GM23338 (cell line): ENCODE data around the gene RAD51B. TPM values are rescaled to one million over a fixed set of nuclear protein-coding genes. Genes with fewer than 3 reads are reported as not detected.

Experiments
- ATAC-seq: fragments of 200-7000 bp; cut with Tn5 transposase; 3 replicates; pipeline ENCODE4 v1.9.1; 2020
- DNase-seq: peaks from one replicate; pipeline ENCODE4 v3.0.0-alpha.2; 2015; ENCODE audit warnings: low spot score
- H2AFZ ChIP-seq: fragments of 200-600 bp; sonication (generic); 2 replicates; pipeline ENCODE4 v1.8.0; 2016; ENCODE audit warnings: antibody characterized with exemption, mild to moderate bottlenecking, moderate library complexity
- H3F3A ChIP-seq: fragments of 200-600 bp; sonication (generic); replicated peaks from 2 replicates; pipeline ENCODE4 v1.8.0; 2017; ENCODE audit warnings: antibody characterized with exemption, mixed run types, low read depth
- H3K27ac ChIP-seq: fragments of 200-600 bp; sonication (generic); 2 replicates; pipeline ENCODE4 v1.6.1; 2016; ENCODE audit warnings: low read depth
- H3K27me3 ChIP-seq: fragments of 200-600 bp; sonication (generic); 2 replicates; pipeline ENCODE4 v1.8.0; 2016; ENCODE audit warnings: mild to moderate bottlenecking, mixed run types, moderate library complexity; ENCODE audit not compliant: insufficient read depth
- H3K36me3 ChIP-seq: fragments of 200-600 bp; sonication (generic); 2 replicates; pipeline ENCODE4 v1.8.0; 2016; ENCODE audit warnings: mild to moderate bottlenecking; ENCODE audit not compliant: insufficient read depth
- H3K4me1 ChIP-seq: fragments of 200-600 bp; sonication (generic); 2 replicates; pipeline ENCODE4 v1.8.0; 2016; ENCODE audit warnings: mild to moderate bottlenecking, moderate library complexity; ENCODE audit not compliant: insufficient read depth
- H3K4me2 ChIP-seq: fragments of 200-600 bp; sonication (generic); 2 replicates; pipeline ENCODE4 v1.7.1; 2017; ENCODE audit warnings: mixed run types
- H3K4me3 ChIP-seq: fragments of 200-600 bp; sonication (generic); 2 replicates; pipeline ENCODE4 v1.6.1; 2016; ENCODE audit warnings: mixed run types
- H3K79me2 ChIP-seq: fragments of 200-600 bp; sonication (generic); replicated peaks from 2 replicates; pipeline ENCODE4 v1.8.0; 2017; ENCODE audit warnings: mild to moderate bottlenecking; ENCODE audit not compliant: insufficient read depth
- H3K9me2 ChIP-seq: fragments of 200-600 bp; sonication (generic); 2 replicates; pipeline ENCODE4 v1.8.0; 2017; ENCODE audit not compliant: insufficient read depth
- H4K20me1 ChIP-seq: fragments of 200-600 bp; sonication (generic); replicated peaks from 2 replicates; pipeline ENCODE4 v1.8.0; 2017; ENCODE audit warnings: mild to moderate bottlenecking; ENCODE audit not compliant: insufficient read depth
- H3K27ac Mint-ChIP-seq: 2 replicates; pipeline ENCODE4 v1.8.0; 2020; ENCODE audit warnings: inconsistent platforms, mild to moderate bottlenecking, moderate library complexity, mixed read lengths
- H3K27me3 Mint-ChIP-seq: 3 replicates; pipeline ENCODE4 v1.8.0; 2022; ENCODE audit warnings: low read depth, mild to moderate bottlenecking, moderate library complexity, mixed read lengths, inconsistent platforms; ENCODE audit not compliant: insufficient read depth, poor library complexity
- H3K36me3 Mint-ChIP-seq: 3 replicates; pipeline ENCODE4 v1.8.0; 2021; ENCODE audit warnings: low read depth, mild to moderate bottlenecking, inconsistent platforms, moderate library complexity, mixed read lengths
- H3K4me1 Mint-ChIP-seq: 3 replicates; pipeline ENCODE4 v1.8.0; 2020; ENCODE audit warnings: mild to moderate bottlenecking, inconsistent platforms, mixed read lengths
- H3K4me3 Mint-ChIP-seq: 3 replicates; pipeline ENCODE4 v1.8.0; 2021; ENCODE audit warnings: moderate library complexity, mild to moderate bottlenecking, inconsistent platforms, mixed read lengths
- H3K9me3 Mint-ChIP-seq: 3 replicates; pipeline ENCODE4 v1.8.0; 2020; ENCODE audit warnings: moderate library complexity, mild to moderate bottlenecking, inconsistent platforms, mixed read lengths
- CREB1 ChIP-seq: fragments of 250-450 bp; sonication (Bioruptor Pico); IDR thresholded peaks from 2 replicates; pipeline ENCODE4 v1.5.0; 2020; ENCODE audit warnings: low read depth, mild to moderate bottlenecking, moderate library complexity
- EZH2 ChIP-seq: fragments of 200-600 bp; sonication (generic); IDR thresholded peaks from one replicate; pipeline ENCODE4 v1.8.0; 2017; ENCODE audit warnings: antibody characterized with exemption, mild to moderate bottlenecking, low read depth; ENCODE audit not compliant: unreplicated experiment
- EZH2phosphoT487 ChIP-seq: fragments of 200-600 bp; sonication (generic); IDR thresholded peaks from one replicate; pipeline ENCODE4 v1.8.1; 2018; ENCODE audit warnings: antibody characterized with exemption; ENCODE audit not compliant: unreplicated experiment
- JUNB ChIP-seq: IDR thresholded peaks from one replicate; pipeline ENCODE4 v1.6.1; 2016; ENCODE audit warnings: antibody characterized with exemption; ENCODE audit not compliant: unreplicated experiment
- NANOG ChIP-seq: IDR thresholded peaks from 2 replicates; pipeline ENCODE4 v1.6.1; 2016; ENCODE audit warnings: antibody characterized with exemption, borderline replicate concordance
- POLR2AphosphoS5 ChIP-seq: IDR thresholded peaks from 2 replicates; pipeline ENCODE4 v1.6.1; 2016; ENCODE audit warnings: antibody characterized with exemption, low read depth
- STAT1 ChIP-seq: IDR thresholded peaks from one replicate; pipeline ENCODE4 v1.6.1; 2016; ENCODE audit warnings: antibody characterized with exemption; ENCODE audit not compliant: unreplicated experiment
- ZNF114 ChIP-seq: fragments of 250-450 bp; sonication (Bioruptor Pico); IDR thresholded peaks from 2 replicates; pipeline ENCODE4 v1.5.0; 2020; ENCODE audit warnings: mild to moderate bottlenecking, moderate library complexity
- ZNF331 ChIP-seq: fragments of 250-450 bp; sonication (Bioruptor Pico); IDR thresholded peaks from 2 replicates; pipeline ENCODE4 v1.5.0; 2020; ENCODE audit warnings: low read depth, mild to moderate bottlenecking, moderate library complexity
- polyA plus RNA-seq: library from polyadenylated mRNA; unstranded; fragments of >200 nt; fragmentation: Nextera tagmentation; extraction: Ambion mirVana; gene quantifications from 2 replicates; pipeline ENCODE4 v1.2.1, GENCODE V29; 2016
- total RNA-seq: library from RNA; depleted of rRNA; stranded (reverse); fragments of >200 nt; shearing (Covaris generic); gene quantifications from 2 replicates; pipeline ENCODE4 v1.2.3, GENCODE V29; 2014
- TF ChIP-seq, protein P1 (sequence below): IDR thresholded peaks from 2 replicates; pipeline ENCODE4 v1.6.1; 2016; ENCODE audit warnings: antibody characterized with exemption
- TF ChIP-seq, protein P2 (sequence below): fragments of 250-450 bp; sonication (Bioruptor Pico); IDR thresholded peaks from 2 replicates; pipeline ENCODE4 v1.5.0; 2020; ENCODE audit warnings: mild to moderate bottlenecking, moderate library complexity
- TF ChIP-seq, protein P3 (sequence below): IDR thresholded peaks from one replicate; pipeline ENCODE4 v1.6.1; 2018; ENCODE audit warnings: antibody characterized with exemption; ENCODE audit not compliant: unreplicated experiment
- TF ChIP-seq, protein P4 (sequence below), 2 experiments: fragments of 200-600 bp in 1 of 2; sonication (generic) in 1 of 2; conservative IDR thresholded peaks; 2 replicates each; pipeline versions ENCODE4 v1.5.1 to v1.6.1; 2016 to 2017; ENCODE audit warnings: antibody characterized with exemption in 2 of 2, low read depth in 2 of 2, mild to moderate bottlenecking in 2 of 2, moderate library complexity in 1 of 2

The RAD51B gene
- total and polyA plus RNA-seq, 2 experiments from 2014 or later: 15.7 to 29.1 TPM

DNA sequence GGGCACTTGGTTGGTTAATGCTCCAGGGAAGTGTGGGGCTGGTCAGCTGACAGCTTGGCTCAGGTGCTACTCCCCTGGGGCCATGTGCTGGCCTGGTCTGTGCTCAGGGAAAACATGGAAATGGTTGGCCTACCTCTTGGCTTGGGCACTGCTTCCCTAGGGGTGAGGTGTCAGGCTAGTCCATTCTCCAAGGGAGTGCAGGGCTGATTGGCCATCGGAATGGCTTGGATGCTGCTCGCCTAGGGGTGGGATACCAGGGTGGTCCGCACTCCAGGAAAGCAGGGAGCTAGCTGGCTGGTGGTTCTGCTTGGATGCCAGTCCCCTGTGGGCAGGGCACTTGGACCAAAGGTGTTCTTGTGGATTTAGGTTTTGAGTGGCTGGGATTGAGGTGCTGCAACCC, 245.7 kb downstream of the RAD51B start:
- TF ChIP-seq CREB1 (CRISPR knock-in tag) (no peak), EZH2phosphoT487 (no peak), EZH2 (no peak), NANOG (no peak), ZNF331 (no peak), POLR2AphosphoS5 (no peak), STAT1 (no peak), ZNF114 (no peak), JUNB (no peak)
- TF ChIP-seq, protein P1, sequence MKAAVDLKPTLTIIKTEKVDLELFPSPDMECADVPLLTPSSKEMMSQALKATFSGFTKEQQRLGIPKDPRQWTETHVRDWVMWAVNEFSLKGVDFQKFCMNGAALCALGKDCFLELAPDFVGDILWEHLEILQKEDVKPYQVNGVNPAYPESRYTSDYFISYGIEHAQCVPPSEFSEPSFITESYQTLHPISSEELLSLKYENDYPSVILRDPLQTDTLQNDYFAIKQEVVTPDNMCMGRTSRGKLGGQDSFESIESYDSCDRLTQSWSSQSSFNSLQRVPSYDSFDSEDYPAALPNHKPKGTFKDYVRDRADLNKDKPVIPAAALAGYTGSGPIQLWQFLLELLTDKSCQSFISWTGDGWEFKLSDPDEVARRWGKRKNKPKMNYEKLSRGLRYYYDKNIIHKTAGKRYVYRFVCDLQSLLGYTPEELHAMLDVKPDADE: no peak
- TF ChIP-seq, protein P2, sequence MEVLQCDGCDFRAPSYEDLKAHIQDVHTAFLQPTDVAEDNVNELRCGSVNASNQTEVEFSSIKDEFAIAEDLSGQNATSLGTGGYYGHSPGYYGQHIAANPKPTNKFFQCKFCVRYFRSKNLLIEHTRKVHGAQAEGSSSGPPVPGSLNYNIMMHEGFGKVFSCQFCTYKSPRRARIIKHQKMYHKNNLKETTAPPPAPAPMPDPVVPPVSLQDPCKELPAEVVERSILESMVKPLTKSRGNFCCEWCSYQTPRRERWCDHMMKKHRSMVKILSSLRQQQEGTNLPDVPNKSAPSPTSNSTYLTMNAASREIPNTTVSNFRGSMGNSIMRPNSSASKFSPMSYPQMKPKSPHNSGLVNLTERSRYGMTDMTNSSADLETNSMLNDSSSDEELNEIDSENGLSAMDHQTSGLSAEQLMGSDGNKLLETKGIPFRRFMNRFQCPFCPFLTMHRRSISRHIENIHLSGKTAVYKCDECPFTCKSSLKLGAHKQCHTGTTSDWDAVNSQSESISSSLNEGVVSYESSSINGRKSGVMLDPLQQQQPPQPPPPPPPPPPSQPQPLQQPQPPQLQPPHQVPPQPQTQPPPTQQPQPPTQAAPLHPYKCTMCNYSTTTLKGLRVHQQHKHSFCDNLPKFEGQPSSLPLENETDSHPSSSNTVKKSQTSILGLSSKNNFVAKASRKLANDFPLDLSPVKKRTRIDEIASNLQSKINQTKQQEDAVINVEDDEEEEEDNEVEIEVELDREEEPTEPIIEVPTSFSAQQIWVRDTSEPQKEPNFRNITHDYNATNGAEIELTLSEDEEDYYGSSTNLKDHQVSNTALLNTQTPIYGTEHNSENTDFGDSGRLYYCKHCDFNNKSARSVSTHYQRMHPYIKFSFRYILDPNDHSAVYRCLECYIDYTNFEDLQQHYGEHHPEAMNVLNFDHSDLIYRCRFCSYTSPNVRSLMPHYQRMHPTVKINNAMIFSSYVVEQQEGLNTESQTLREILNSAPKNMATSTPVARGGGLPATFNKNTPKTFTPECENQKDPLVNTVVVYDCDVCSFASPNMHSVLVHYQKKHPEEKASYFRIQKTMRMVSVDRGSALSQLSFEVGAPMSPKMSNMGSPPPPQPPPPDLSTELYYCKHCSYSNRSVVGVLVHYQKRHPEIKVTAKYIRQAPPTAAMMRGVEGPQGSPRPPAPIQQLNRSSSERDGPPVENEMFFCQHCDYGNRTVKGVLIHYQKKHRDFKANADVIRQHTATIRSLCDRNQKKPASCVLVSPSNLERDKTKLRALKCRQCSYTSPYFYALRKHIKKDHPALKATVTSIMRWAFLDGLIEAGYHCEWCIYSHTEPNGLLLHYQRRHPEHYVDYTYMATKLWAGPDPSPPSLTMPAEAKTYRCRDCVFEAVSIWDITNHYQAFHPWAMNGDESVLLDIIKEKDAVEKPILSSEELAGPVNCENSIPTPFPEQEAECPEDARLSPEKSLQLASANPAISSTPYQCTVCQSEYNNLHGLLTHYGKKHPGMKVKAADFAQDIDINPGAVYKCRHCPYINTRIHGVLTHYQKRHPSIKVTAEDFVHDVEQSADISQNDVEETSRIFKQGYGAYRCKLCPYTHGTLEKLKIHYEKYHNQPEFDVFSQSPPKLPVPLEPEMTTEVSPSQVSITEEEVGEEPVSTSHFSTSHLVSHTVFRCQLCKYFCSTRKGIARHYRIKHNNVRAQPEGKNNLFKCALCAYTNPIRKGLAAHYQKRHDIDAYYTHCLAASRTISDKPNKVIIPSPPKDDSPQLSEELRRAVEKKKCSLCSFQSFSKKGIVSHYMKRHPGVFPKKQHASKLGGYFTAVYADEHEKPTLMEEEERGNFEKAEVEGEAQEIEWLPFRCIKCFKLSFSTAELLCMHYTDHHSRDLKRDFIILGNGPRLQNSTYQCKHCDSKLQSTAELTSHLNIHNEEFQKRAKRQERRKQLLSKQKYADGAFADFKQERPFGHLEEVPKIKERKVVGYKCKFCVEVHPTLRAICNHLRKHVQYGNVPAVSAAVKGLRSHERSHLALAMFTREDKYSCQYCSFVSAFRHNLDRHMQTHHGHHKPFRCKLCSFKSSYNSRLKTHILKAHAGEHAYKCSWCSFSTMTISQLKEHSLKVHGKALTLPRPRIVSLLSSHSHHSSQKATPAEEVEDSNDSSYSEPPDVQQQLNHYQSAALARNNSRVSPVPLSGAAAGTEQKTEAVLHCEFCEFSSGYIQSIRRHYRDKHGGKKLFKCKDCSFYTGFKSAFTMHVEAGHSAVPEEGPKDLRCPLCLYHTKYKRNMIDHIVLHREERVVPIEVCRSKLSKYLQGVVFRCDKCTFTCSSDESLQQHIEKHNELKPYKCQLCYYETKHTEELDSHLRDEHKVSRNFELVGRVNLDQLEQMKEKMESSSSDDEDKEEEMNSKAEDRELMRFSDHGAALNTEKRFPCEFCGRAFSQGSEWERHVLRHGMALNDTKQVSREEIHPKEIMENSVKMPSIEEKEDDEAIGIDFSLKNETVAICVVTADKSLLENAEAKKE (CRISPR knock-in tag): no peak
- TF ChIP-seq, protein P3, sequence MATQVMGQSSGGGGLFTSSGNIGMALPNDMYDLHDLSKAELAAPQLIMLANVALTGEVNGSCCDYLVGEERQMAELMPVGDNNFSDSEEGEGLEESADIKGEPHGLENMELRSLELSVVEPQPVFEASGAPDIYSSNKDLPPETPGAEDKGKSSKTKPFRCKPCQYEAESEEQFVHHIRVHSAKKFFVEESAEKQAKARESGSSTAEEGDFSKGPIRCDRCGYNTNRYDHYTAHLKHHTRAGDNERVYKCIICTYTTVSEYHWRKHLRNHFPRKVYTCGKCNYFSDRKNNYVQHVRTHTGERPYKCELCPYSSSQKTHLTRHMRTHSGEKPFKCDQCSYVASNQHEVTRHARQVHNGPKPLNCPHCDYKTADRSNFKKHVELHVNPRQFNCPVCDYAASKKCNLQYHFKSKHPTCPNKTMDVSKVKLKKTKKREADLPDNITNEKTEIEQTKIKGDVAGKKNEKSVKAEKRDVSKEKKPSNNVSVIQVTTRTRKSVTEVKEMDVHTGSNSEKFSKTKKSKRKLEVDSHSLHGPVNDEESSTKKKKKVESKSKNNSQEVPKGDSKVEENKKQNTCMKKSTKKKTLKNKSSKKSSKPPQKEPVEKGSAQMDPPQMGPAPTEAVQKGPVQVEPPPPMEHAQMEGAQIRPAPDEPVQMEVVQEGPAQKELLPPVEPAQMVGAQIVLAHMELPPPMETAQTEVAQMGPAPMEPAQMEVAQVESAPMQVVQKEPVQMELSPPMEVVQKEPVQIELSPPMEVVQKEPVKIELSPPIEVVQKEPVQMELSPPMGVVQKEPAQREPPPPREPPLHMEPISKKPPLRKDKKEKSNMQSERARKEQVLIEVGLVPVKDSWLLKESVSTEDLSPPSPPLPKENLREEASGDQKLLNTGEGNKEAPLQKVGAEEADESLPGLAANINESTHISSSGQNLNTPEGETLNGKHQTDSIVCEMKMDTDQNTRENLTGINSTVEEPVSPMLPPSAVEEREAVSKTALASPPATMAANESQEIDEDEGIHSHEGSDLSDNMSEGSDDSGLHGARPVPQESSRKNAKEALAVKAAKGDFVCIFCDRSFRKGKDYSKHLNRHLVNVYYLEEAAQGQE: no peak
- TF ChIP-seq, protein P4, sequence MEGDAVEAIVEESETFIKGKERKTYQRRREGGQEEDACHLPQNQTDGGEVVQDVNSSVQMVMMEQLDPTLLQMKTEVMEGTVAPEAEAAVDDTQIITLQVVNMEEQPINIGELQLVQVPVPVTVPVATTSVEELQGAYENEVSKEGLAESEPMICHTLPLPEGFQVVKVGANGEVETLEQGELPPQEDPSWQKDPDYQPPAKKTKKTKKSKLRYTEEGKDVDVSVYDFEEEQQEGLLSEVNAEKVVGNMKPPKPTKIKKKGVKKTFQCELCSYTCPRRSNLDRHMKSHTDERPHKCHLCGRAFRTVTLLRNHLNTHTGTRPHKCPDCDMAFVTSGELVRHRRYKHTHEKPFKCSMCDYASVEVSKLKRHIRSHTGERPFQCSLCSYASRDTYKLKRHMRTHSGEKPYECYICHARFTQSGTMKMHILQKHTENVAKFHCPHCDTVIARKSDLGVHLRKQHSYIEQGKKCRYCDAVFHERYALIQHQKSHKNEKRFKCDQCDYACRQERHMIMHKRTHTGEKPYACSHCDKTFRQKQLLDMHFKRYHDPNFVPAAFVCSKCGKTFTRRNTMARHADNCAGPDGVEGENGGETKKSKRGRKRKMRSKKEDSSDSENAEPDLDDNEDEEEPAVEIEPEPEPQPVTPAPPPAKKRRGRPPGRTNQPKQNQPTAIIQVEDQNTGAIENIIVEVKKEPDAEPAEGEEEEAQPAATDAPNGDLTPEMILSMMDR (conservative IDR thresholded peaks at IDR 0.05; ENCODE audit: low read depth in 2 of 2): no peak
- no peak overlapping the region for H3K4me3 ChIP-seq
- H3F3A ChIP-seq: no peaks in the 10 kb centered on the region
- no peak for DNase-seq
- Mint-ChIP-seq H3K27me3 (no peaks in the 10 kb centered on the region), H3K36me3 (peaks cover 24% of the 10 kb centered on the region; the same call in 2 of the 3 replicates), H3K9me3 (peaks cover 24% of the 10 kb centered on the region), H3K4me1 (no peaks in the 10 kb centered on the region), H3K4me3 (no peak overlapping the region), H3K27ac (no peak overlapping the region)
- no peaks in the 10 kb centered on the region for H3K79me2 ChIP-seq
- H4K20me1 ChIP-seq: no peaks in the 10 kb centered on the region
- H3K27ac ChIP-seq: no peak overlapping the region
- no peaks in the 10 kb centered on the region for H3K27me3 ChIP-seq
- ATAC-seq: no peak
- no peaks in the 10 kb centered on the region for H3K4me1 ChIP-seq
- H3K36me3 ChIP-seq: peaks cover 2% of the 10 kb centered on the region; the same call in 1 of the 2 replicates
- no peak overlapping the region for H2AFZ ChIP-seq
- H3K9me2 ChIP-seq: no peaks in the 10 kb centered on the region
- H3K4me2 ChIP-seq: no peak overlapping the region
